SJCRH30 (cell line): ENCODE results near the gene KCNJ5. TPM values are rescaled to one million over a fixed set of nuclear protein-coding genes. Genes with fewer than 3 reads are reported as not detected.
A peak's percentile ranks its signal among the peaks of the same experiment; 100 is the strongest.

Source experiments
- DNase-seq, 2 experiments: peaks; one replicate each; pipeline ENCODE4 v3.0.0-alpha.2; 2015 to 2020
- H3K27ac ChIP-seq: fragments of 250-450 bp; sonication (Bioruptor Pico); 2 replicates; pipeline ENCODE4 v1.5.1; 2020; ENCODE audit warnings: mild to moderate bottlenecking, moderate library complexity
- H3K27me3 ChIP-seq: fragments of 250-450 bp; sonication (Bioruptor Pico); 2 replicates; pipeline ENCODE4 v1.5.1; 2020; ENCODE audit warnings: mild to moderate bottlenecking, moderate library complexity
- H3K36me3 ChIP-seq: fragments of 250-450 bp; sonication (Bioruptor Pico); 2 replicates; pipeline ENCODE4 v1.5.1; 2020; ENCODE audit warnings: mild to moderate bottlenecking, moderate library complexity
- H3K4me1 ChIP-seq: fragments of 250-450 bp; sonication (Bioruptor Pico); 2 replicates; pipeline ENCODE4 v1.5.1; 2020; ENCODE audit warnings: mild to moderate bottlenecking, moderate library complexity
- H3K4me3 ChIP-seq: fragments of 250-450 bp; sonication (Bioruptor Pico); 2 replicates; pipeline ENCODE4 v1.5.1; 2020; ENCODE audit warnings: mild to moderate bottlenecking, moderate library complexity
- H3K9me3 ChIP-seq: fragments of 250-450 bp; sonication (Bioruptor Pico); replicated peaks from 2 replicates; pipeline ENCODE4 v1.5.1; 2020; ENCODE audit warnings: mild to moderate bottlenecking, moderate library complexity
- total RNA-seq: library from RNA; depleted of rRNA; stranded (reverse); fragments of >200 nt; shearing (Covaris generic); gene quantifications from 2 replicates; pipeline ENCODE4 v1.2.3, GENCODE V29; 2014

KCNJ5 gene
- total RNA-seq, 1 experiment from 2014 or later, result 3.1 TPM

- H3K4me3 ChIP-seq, result no peak overlapping the region
- H3K27me3 ChIP-seq, result no peaks in the 10 kb centered on the region
- no peak for DNase-seq
- H3K4me1 ChIP-seq, result no peaks in the 10 kb centered on the region
- no peaks in the 10 kb centered on the region for H3K36me3 ChIP-seq
- H3K9me3 ChIP-seq, result no peaks in the 10 kb centered on the region
- H3K27ac ChIP-seq, result no peak overlapping the region
These were observed 7.1 kb upstream of the KCNJ5 start for GRCh38 chr11:128884054-128884453.

DNA sequence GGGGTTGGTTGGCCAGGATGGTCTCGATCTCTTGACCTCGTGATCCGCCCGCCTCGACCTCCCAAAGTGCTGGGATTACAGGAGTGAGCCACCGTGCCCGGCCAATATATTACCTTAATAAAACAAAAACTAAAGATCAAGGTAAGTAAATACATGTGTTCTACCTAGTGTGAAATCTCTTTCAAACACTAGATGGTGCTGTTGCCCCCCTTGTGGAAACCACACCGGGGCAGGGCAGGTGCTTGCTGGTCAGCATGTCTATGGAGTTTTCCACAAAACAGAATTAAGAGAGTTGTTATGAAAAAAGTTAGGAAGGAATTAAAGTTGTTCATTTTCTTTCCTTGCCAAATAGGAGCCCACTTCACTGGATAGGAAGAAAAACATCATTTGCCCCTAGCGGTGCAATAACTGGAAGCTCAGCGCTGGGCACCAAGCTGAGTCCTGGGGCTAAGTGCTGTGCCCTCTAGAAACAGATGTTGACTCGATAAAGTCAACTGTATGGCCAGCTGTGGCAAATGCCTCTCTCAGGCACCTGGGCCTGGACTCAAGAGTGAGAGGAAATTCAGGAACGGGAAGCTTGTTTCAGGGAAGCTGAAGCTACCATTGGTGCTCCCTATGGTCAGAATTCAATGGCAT is 6.3 kb upstream of the KCNJ5 start:
- Histone ChIP-seq H3K27me3 (no peaks in the 10 kb centered on the region), H3K36me3 (no peaks in the 10 kb centered on the region), H3K27ac (no peak overlapping the region), H3K4me3 (no peak overlapping the region), H3K9me3 (no peaks in the 10 kb centered on the region), H3K4me1 (no peaks in the 10 kb centered on the region; the same call in 1 of the 2 replicates)
- peak; percentile 48 to 75 for DNase-seq

- H3K9me3 ChIP-seq, result no peaks in the 10 kb centered on the region
- H3K4me1 ChIP-seq, result no peaks in the 10 kb centered on the region; the same call in 1 of the 2 replicates
- peak; percentile 52 to 67 for DNase-seq
- H3K27ac ChIP-seq, result no peak overlapping the region
- no peaks in the 10 kb centered on the region for H3K27me3 ChIP-seq
- H3K4me3 ChIP-seq, result no peak overlapping the region
- no peaks in the 10 kb centered on the region for H3K36me3 ChIP-seq
These were observed 4.6 kb upstream of the KCNJ5 start for GRCh38 chr11:128886406-128887124.

- Histone ChIP-seq H3K36me3 (no peaks in the 10 kb centered on the region), H3K27me3 (no peaks in the 10 kb centered on the region), H3K4me3 (no peak overlapping the region), H3K27ac (no peak overlapping the region), H3K4me1 (peaks cover under 1% of the 10 kb centered on the region; the same call in 1 of the 2 replicates), H3K9me3 (no peaks in the 10 kb centered on the region)
- DNase-seq, result no peak
These were observed 2.8 kb upstream of the KCNJ5 start for GRCh38 chr11:128888034-128888985.

- Histone ChIP-seq H3K27me3 (no peaks in the 10 kb centered on the region), H3K27ac (no peak overlapping the region), H3K4me1 (peaks cover 10% of the 10 kb centered on the region), H3K4me3 (peak overlapping the region; percentile 72), H3K9me3 (no peaks in the 10 kb centered on the region), H3K36me3 (no peaks in the 10 kb centered on the region)
- DNase-seq, result peak in 1 of 2 experiments; percentile 34
These were observed 1.4 kb upstream of the KCNJ5 start for GRCh38 chr11:128889657-128890213.

GRCh38 chr11:128890216-128890542 is 977 bp upstream of the KCNJ5 start:
- H3K27me3 ChIP-seq, result no peaks in the 10 kb centered on the region
- peak overlapping the region; percentile 52 for H3K27ac ChIP-seq
- peaks cover 10% of the 10 kb centered on the region for H3K4me1 ChIP-seq
- DNase-seq, result no peak
- peak overlapping the region; percentile 72 for H3K4me3 ChIP-seq
- no peaks in the 10 kb centered on the region for H3K9me3 ChIP-seq
- no peaks in the 10 kb centered on the region for H3K36me3 ChIP-seq

DNA sequence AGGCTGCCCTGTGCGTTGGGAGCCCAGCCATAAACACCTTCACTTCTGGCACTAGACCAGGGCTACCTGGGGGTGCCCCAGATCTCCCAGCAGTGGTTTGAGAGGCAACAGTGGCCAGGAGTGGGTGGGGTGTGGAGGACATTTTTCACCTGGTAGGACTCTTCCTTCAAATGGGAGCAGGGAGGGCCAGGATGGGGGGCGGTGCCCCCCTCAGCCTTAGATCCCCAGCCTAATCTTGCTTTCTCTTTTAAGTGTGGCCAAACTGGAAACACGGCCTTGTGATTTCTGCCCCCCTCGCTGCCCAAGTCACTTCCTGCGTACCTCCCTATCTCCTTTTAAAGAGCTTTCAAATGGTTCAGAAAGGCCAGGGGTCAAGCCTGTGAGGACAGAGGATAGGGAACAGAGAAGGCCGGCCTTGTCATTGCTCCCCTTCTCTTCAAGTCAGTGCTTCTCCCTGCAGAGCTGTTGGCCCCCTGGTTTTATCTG is 800 bp downstream of the KCNJ5 start:
- DNase-seq, result no peak
- peak overlapping the region; percentile 4; the same call in 1 of the 2 replicates for H3K27ac ChIP-seq
- no peaks in the 10 kb centered on the region for H3K36me3 ChIP-seq
- H3K27me3 ChIP-seq, result no peaks in the 10 kb centered on the region
- peak overlapping the region; percentile 72 for H3K4me3 ChIP-seq
- H3K4me1 ChIP-seq, result peaks cover 10% of the 10 kb centered on the region
- no peaks in the 10 kb centered on the region for H3K9me3 ChIP-seq

- no peaks in the 10 kb centered on the region for H3K36me3 ChIP-seq
These were observed 1.9 kb downstream of the KCNJ5 start for GRCh38 chr11:128892866-128893565.

DNA sequence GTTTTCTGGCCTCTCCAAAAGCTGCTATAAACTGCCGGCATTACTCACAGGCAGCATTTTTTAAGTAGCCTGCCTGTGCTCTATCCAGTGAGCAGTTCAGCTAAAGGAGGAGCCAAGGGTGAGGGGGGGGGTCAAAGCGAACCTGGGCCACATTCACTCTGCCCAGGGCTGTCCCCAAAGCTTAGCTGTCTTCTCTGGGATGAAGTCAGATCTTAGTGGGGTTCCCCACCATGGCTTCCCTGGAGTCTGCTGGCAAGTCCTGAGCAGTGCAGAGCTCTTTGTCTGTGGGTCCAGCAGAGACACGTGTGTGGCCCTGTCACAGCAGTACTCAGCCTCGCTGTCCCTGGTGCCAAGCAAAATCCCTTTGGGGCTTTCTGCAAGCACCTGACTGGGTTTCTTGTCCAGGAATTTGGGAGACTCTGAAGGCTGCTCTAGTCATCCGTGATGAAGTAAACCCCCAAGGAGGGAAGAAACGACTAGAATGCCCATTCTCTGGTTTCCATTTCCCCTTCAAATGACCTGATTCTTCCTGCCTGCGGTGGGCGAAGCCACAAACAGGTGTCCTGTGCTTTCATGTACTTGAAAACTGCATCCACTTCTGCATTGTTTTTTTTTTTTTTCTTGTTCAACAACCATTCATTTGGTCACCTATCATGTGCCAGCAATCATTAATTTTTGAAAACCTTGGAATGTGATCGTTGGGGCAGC is 2.6 kb downstream of the KCNJ5 start:
- H3K9me3 ChIP-seq, result no peaks in the 10 kb centered on the region
- no peak for DNase-seq
- H3K4me3 ChIP-seq, result no peak overlapping the region
- H3K27me3 ChIP-seq, result no peaks in the 10 kb centered on the region
- peaks cover 10% of the 10 kb centered on the region for H3K4me1 ChIP-seq
- H3K27ac ChIP-seq, result no peak overlapping the region
- H3K36me3 ChIP-seq, result no peaks in the 10 kb centered on the region

More at GRCh38 chr11:128892866-128893565, 1.9 kb downstream of the KCNJ5 start:
- no peaks in the 10 kb centered on the region for H3K9me3 ChIP-seq
- DNase-seq, result no peak
- H3K27me3 ChIP-seq, result no peaks in the 10 kb centered on the region
- no peak overlapping the region for H3K27ac ChIP-seq
- H3K4me1 ChIP-seq, result peaks cover 10% of the 10 kb centered on the region
- no peak overlapping the region for H3K4me3 ChIP-seq

DNA sequence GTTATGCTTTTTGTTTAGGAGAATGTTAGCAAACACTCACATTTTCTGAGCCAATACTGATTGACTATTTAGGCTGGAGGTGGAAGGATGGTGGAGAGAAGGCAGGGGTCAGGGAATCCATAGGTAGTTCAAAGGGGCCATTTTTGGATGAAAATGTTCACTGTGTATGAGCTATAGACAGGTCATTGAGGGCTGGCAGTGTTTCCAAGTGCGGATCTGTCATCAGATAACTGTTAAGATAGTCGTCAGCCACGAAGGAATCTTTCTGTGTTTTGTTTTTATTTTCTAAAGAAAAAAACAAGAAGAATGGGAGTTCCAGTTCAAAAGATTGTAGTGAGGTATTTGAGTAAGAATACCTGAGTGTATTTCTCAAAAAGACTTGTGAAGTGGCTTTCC is 3.1 kb downstream of the KCNJ5 start:
- no peaks in the 10 kb centered on the region for H3K36me3 ChIP-seq
- H3K9me3 ChIP-seq, result no peaks in the 10 kb centered on the region
- no peak overlapping the region for H3K27ac ChIP-seq
- H3K27me3 ChIP-seq, result no peaks in the 10 kb centered on the region
- DNase-seq, result no peak
- no peak overlapping the region for H3K4me3 ChIP-seq
- peaks cover 10% of the 10 kb centered on the region for H3K4me1 ChIP-seq

DNA sequence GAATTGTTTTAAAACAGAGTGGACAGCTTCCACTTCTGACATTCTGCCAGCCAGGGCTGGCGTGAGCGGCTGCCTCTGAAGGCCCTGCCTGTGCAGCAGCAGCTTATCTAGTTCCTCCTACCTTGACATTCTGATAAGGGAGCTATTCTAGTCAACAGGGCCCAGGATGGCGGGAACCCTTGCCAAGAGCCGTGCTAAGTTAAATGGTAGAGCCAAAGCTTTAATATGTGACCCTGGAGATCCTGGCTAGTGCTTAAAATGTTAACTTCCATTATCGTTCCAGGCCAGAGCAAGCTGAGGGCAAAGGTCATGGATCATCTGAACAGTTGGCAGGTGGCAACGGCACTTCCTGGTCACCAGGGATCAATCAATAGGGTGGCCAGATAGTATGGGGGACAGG is 3.5 kb downstream of the KCNJ5 start:
- Histone ChIP-seq H3K9me3 (no peaks in the 10 kb centered on the region), H3K36me3 (no peaks in the 10 kb centered on the region), H3K4me3 (no peak overlapping the region), H3K4me1 (peaks cover 10% of the 10 kb centered on the region), H3K27ac (no peak overlapping the region), H3K27me3 (no peaks in the 10 kb centered on the region)
- no peak for DNase-seq

- H3K9me3 ChIP-seq, result no peaks in the 10 kb centered on the region
These were observed 4.4 kb downstream of the KCNJ5 start for GRCh38 chr11:128895526-128895925.

GRCh38 chr11:128896356-128896755 is 5.2 kb downstream of the KCNJ5 start:
- H3K36me3 ChIP-seq, result no peaks in the 10 kb centered on the region
- H3K4me3 ChIP-seq, result no peak overlapping the region
- no peak for DNase-seq
- H3K27ac ChIP-seq, result no peak overlapping the region
- no peaks in the 10 kb centered on the region for H3K9me3 ChIP-seq
- peaks cover 10% of the 10 kb centered on the region for H3K4me1 ChIP-seq
- no peaks in the 10 kb centered on the region for H3K27me3 ChIP-seq

More at GRCh38 chr11:128895526-128895925, 4.4 kb downstream of the KCNJ5 start:
- H3K27ac ChIP-seq, result no peak overlapping the region
- H3K4me1 ChIP-seq, result peaks cover 10% of the 10 kb centered on the region
- DNase-seq, result no peak
- no peak overlapping the region for H3K4me3 ChIP-seq
- H3K27me3 ChIP-seq, result no peaks in the 10 kb centered on the region
- H3K36me3 ChIP-seq, result no peaks in the 10 kb centered on the region
